ENCODE measurements around the gene VWCE.

DNA sequence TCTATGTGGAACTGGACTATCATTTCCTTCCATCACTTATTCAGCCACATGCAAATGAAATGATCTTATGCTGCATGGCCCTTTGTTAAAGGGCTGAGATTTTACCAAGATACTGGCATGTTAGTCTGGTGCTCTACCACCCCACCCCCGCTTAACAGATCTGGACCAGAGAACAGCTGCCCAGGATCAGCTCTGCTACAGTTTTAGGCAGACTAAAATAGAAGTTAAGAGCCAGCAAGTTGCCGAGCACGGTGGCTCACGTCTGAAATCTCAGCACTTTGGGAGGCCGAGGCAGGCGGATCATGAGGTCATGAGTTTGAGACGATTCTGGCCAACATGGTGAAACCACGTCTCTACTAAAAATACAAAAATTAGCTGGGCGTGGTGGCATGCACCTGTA lies 33.2 kb upstream of the VWCE start:
- TF ChIP-seq CTCF (IDR thresholded peaks at IDR 0.05) (no peak), POLR2A (IDR thresholded peaks at IDR 0.05) (no peak)
